Heart right ventricle (tissue), 16 donors: ENCODE results near the gene CPA3. TPM values are rescaled to one million over a fixed set of nuclear protein-coding genes. Genes with fewer than 3 reads are reported as not detected.

Source experiments
- ATAC-seq, 8 donors: fragments of 200-7000 bp; cut with Tn5 transposase; one replicate each; pipeline ENCODE4 v1.9.1; 2020; ENCODE audit warnings: mild to moderate bottlenecking in 8 of 8, moderate library complexity in 8 of 8, moderate number of reproducible peaks in 1 of 8
- DNase-seq, 2 donors: peaks; one replicate each; pipeline ENCODE4 v3.0.0-alpha.2; 2020
- H3K27ac ChIP-seq, 10 donors: fragments of 200-600 bp; sonication (generic) in 2 of 10; one replicate each; pipeline versions ENCODE4 v1.5.0 to v1.8.0; 2020 to 2022; ENCODE audit warnings: mild to moderate bottlenecking in 3 of 10
- H3K27me3 ChIP-seq, 7 donors: fragments of 200-600 bp; one replicate each; pipeline ENCODE4 v1.8.0; 2021 to 2022; ENCODE audit warnings: mild to moderate bottlenecking in 2 of 7
- H3K36me3 ChIP-seq, 9 donors: fragments of 200-600 bp; sonication (generic) in 1 of 9; one replicate each; pipeline versions ENCODE4 v1.5.0 to v1.8.0; 2020 to 2022; ENCODE audit warnings: mild to moderate bottlenecking in 2 of 9
- H3K4me1 ChIP-seq, 9 donors: fragments of 200-600 bp; sonication (generic) in 1 of 9; one replicate each; pipeline versions ENCODE4 v1.5.0 to v1.8.0; 2020 to 2022; ENCODE audit warnings: mild to moderate bottlenecking in 4 of 9
- H3K4me3 ChIP-seq, 10 donors: fragments of 200-600 bp; sonication (generic) in 2 of 10; one replicate each; pipeline versions ENCODE4 v1.5.0 to v1.8.0; 2020 to 2022; ENCODE audit warnings: mild to moderate bottlenecking in 7 of 10, moderate library complexity in 2 of 10
- H3K9me3 ChIP-seq, 11 donors: fragments of 200-600 bp in 10 of 11; sonication (generic) in 2 of 11; one replicate each; pipeline versions ENCODE4 v1.5.0 to v1.8.0; 2013 to 2022; ENCODE audit warnings: mild to moderate bottlenecking in 2 of 11, control low read depth in 1 of 11, moderate library complexity in 1 of 11
- CTCF ChIP-seq, 9 donors: fragments of 200-600 bp; sonication (generic) in 2 of 9; IDR thresholded peaks; one replicate each; pipeline versions ENCODE4 v1.5.0 to v1.8.0; 2021 to 2022; ENCODE audit warnings: antibody characterized with exemption in 9 of 9, mild to moderate bottlenecking in 5 of 9, moderate library complexity in 1 of 9
- WGBS, 2 donors: extraction: QIAGEN DNeasy Blood & Tissue Kit; methylation state at CpG; one replicate each; pipeline ENCODE4 v1.1.7; 2013; ENCODE audit warnings: inconsistent platforms in 1 of 2; 5-methylcytosine and 5-hydroxymethylcytosine counted together
- intact Hi-C, 10 donors: fragments of 100-400 bp; cut with DNase I; formaldehyde crosslinking; loops; one replicate each; pipeline versions ENCODE4 v1.11.1 to v1.14.2; 2022
- polyA plus RNA-seq, 2 donors: library from polyadenylated mRNA; stranded (reverse); fragments of 200-250 nt; gene quantifications; one replicate each; pipeline ENCODE4 v1.2.3, GENCODE V29; 2013
- total RNA-seq, 10 donors: library from RNA; stranded (reverse); fragmentation: NEBNext Ultra II Directional in 3 of 10; extraction: Animal tissue kit (Norgen Biotek cat#: 25700) in 3 of 10; gene quantifications; one replicate each; pipeline versions ENCODE4 v1.2.1 to v1.2.4, GENCODE V29; 2021 to 2023
- donor health status: Arrhythmogenic right ventricular cardiomyopathy.
- donor health status: ischemic (EF 13 %, LVEDD 7.1; RV severe dilation, severe dysfunction).
- donor health status: healthy with polysubstance abuse.
- donor health status: DM: no; HTN: yes; CAD: no.
- donor health status: DM: no; HTN: no; CAD: no.
- donor health status: ischemic (EF 25% LVEDD 6.9; RV normal size, moderate dysfunction).
- donor health status: ischemic (EF 25% LVEDD 5.7; RV mildly dilated, moderate dysfunction).
- donor health status: healthy.
- donor health status: DM: yes; HTN: yes; CAD: no.
- donor health status: Ischemic cardiomyopathy.
- donor health status: ischemic (EF 35%, LVEDD 5.7; RV mildly dilated, moderate dysfunction).
- donor health status: nonischemic (EF 11% LVEDD 7.7; RV severe dilation, severe dysfunction).
- donor health status: DM: yes; HTN: yes; CAD: no.
- donor health status: PGD.
- donor health status: ischemic (EF 29% LVEDD 5.4; RV normal size, mild dysfunction).
- donor health status: nonischemic (EF 23%, LVEDD 6.1; RV moderate dilation, normal function).

Gene CPA3
- total and polyA plus RNA-seq, 12 donors: 0.22 to 2.6 (median 1.4) TPM

DNA sequence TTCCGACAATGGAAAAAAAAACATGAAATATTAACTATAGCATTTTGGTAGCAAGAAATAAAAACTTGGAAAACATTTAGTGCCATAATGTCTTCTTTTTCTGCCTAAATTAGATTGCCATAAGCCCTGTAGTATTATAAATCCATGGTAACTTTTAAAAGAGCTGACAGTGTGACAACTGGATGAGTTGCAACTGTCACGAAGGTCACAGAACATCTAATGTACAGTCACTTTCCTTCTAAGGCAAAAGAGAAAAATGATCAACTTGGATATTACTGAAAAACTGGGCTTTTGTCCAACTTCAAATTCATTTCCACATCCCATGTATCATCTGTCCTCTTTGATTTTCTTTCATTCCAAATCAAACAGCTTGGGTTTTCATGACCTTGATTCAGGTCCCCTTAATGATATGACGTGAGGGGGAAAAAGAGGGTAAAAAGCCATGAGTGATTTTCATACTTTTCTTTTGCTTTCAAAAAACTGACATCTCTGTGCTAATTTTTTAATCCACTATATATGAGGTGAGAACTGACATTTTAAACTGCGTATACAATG is 36.9 kb upstream of the CPA3 start:
- Histone ChIP-seq H3K36me3 (no peaks in the 10 kb centered on the region), H3K27ac (no peak overlapping the region), H3K9me3 (no peaks in the 10 kb centered on the region), H3K27me3 (no peaks in the 10 kb centered on the region), H3K4me3 (no peak overlapping the region), H3K4me1 (no peaks in the 10 kb centered on the region)
- WGBS, 2 donors: 67 to 78% methylated on average over 4 of the region's 4 CpGs
- DNase-seq (no peak), ATAC-seq (no peak)
- TF ChIP-seq CTCF (IDR thresholded peaks at IDR 0.05): no peak
- intact Hi-C loops: no loop called here

DNA sequence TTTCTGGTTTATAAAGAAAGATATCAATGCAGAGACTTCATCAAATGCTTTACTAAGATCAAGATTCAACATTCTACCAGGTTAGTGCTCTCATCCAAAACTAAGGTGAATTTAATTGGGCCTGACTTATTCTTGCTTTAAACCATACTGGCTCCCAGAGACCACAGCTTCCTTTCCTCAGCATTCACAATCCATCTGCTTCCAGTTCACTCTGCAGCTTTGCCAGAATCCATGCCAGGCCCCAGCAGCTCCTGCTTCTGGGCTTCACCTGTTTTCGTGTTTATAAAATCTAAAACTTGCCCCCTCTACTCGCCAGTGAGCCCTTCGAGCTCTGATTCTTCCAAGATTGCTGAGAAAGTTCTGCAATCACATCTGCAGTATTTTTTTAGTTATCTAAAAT is 35.2 kb upstream of the CPA3 start:
- 75 to 83% methylated on average over 3 of the region's 3 CpGs for WGBS, 2 donors
- no peak overlapping the region for H3K27ac ChIP-seq
- ATAC-seq (no peak), DNase-seq (no peak)
- intact Hi-C loops: no loop called here
- no peaks in the 10 kb centered on the region for H3K4me1 ChIP-seq
- no peak overlapping the region for H3K4me3 ChIP-seq
- H3K36me3 ChIP-seq: no peaks in the 10 kb centered on the region
- H3K27me3 ChIP-seq: no peaks in the 10 kb centered on the region
- no peaks in the 10 kb centered on the region for H3K9me3 ChIP-seq
- TF ChIP-seq CTCF (IDR thresholded peaks at IDR 0.05): no peak

DNA sequence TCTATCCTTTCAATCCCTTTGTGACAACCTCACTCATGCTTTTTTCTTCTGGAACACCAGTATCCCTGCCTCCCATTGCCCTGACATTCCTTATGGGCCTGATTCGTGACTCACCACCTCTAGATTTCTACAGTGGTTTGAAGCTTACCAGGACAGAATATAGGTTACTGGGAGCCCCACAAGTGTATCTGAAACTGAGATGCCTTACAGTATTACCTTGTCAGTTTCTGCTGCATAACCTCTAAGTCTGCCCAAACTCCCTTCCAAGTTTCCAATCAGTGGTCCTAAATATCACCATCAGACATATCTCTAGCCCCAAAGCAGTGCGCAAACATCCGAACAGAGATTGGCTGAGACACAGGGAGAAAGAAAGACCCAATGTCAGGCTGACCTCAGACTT is 31.9 kb upstream of the CPA3 start:
- H3K27me3 ChIP-seq: no peaks in the 10 kb centered on the region
- no peak for ATAC-seq
- WGBS, 2 donors: 82 to 88% methylated on average over 3 of the region's 3 CpGs
- no peak for DNase-seq
- H3K4me1 ChIP-seq: no peaks in the 10 kb centered on the region
- no peak overlapping the region for H3K4me3 ChIP-seq
- no peak for TF ChIP-seq CTCF (IDR thresholded peaks at IDR 0.05)
- no peaks in the 10 kb centered on the region for H3K9me3 ChIP-seq
- no peak overlapping the region for H3K27ac ChIP-seq
- intact Hi-C loops: no loop called here
- H3K36me3 ChIP-seq: no peaks in the 10 kb centered on the region

DNA sequence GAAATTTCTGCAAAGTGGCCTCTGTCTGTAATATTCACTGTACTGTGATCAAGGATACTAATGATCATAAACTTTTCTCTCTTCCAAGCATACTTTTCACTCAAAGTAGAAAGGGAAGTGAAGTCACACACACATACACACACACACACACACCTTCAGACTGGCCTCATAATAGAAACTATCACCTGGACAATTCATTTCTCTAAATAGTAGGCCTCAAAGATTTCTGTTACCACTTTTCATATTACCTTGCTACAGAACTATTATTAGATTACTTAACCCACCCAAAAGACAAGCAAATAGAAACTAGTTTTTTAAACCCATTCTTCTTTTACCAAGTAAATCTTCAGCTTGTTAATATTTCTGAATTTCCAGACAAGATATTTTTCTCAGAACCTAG is 25.3 kb upstream of the CPA3 start:
- H3K4me3 ChIP-seq: no peak overlapping the region
- intact Hi-C loops: no loop called here
- ATAC-seq (no peak), DNase-seq (no peak)
- H3K9me3 ChIP-seq: peaks cover 0 to 4% (median 0%) of the 10 kb centered on the region in 11 donors
- no peaks in the 10 kb centered on the region for H3K4me1 ChIP-seq
- H3K27me3 ChIP-seq: no peaks in the 10 kb centered on the region
- no peak overlapping the region for H3K27ac ChIP-seq
- H3K36me3 ChIP-seq: no peaks in the 10 kb centered on the region
- no peak for TF ChIP-seq CTCF (IDR thresholded peaks at IDR 0.05)
